SK-N-SH treated with all-trans-retinoic acid at 6 μM for 48 hours (cell line): ENCODE results near the gene KRTAP1-4.
"Not testable (repeated sequence)": the region's sequence is repeated elsewhere in the genome, so short reads cannot be mapped to it uniquely, and the experiment has no call there.

Source experiments
- ATAC-seq: fragments of 200-7000 bp; cut with Tn5 transposase; 3 replicates; pipeline ENCODE4 v1.9.1; 2020; ENCODE audit warnings: mild to moderate bottlenecking, moderate library complexity
- BACH2 ChIP-seq: fragments of 250-450 bp; sonication (Bioruptor Pico); IDR thresholded peaks from 2 replicates; pipeline ENCODE4 v1.9.0; 2021; ENCODE audit warnings: mild to moderate bottlenecking, borderline replicate concordance
- CSDC2 ChIP-seq: fragments of 250-450 bp; sonication (Bioruptor Pico); IDR thresholded peaks from 2 replicates; pipeline ENCODE4 v1.5.0; 2020; ENCODE audit warnings: mild to moderate bottlenecking, moderate library complexity
- GLIS3 ChIP-seq: fragments of 250-450 bp; sonication (Bioruptor Pico); IDR thresholded peaks from 2 replicates; pipeline ENCODE4 v1.5.0; 2020; ENCODE audit warnings: mild to moderate bottlenecking, moderate library complexity
- ISL1 ChIP-seq: fragments of 250-450 bp; sonication (Bioruptor Pico); IDR thresholded peaks from 2 replicates; pipeline ENCODE4 v2.1.2; 2022; ENCODE audit warnings: mild to moderate bottlenecking, moderate library complexity
- OSR1 ChIP-seq: fragments of 250-450 bp; sonication (Bioruptor Pico); IDR thresholded peaks from 2 replicates; pipeline ENCODE4 v1.8.0; 2022; ENCODE audit warnings: moderate library complexity, mild to moderate bottlenecking, inconsistent platforms
- PPARA ChIP-seq: fragments of 250-450 bp; sonication (Bioruptor Pico); IDR thresholded peaks from 2 replicates; pipeline ENCODE4 v1.5.0; 2020; ENCODE audit warnings: mild to moderate bottlenecking, borderline replicate concordance
- RARB ChIP-seq: fragments of 250-450 bp; sonication (Bioruptor Pico); IDR thresholded peaks from 2 replicates; pipeline ENCODE4 v1.8.0; 2021; ENCODE audit warnings: mild to moderate bottlenecking, moderate library complexity
- TCF4 ChIP-seq: fragments of 250-450 bp; sonication (Bioruptor Pico); IDR thresholded peaks from 2 replicates; pipeline ENCODE4 v1.8.0; 2021; ENCODE audit warnings: mild to moderate bottlenecking, moderate library complexity, borderline replicate concordance
- TOX ChIP-seq: fragments of 250-450 bp; sonication (Bioruptor Pico); IDR thresholded peaks from 2 replicates; pipeline ENCODE4 v1.8.0; 2021; ENCODE audit warnings: mild to moderate bottlenecking, moderate library complexity, borderline replicate concordance
- ZC3H10 ChIP-seq: fragments of 250-450 bp; sonication (Bioruptor Pico); IDR thresholded peaks from 2 replicates; pipeline ENCODE4 v1.5.1; 2021; ENCODE audit warnings: mild to moderate bottlenecking, moderate library complexity
- ZFP30 ChIP-seq: fragments of 450-650 bp; formaldehyde crosslinking; IDR thresholded peaks from 2 replicates; pipeline ENCODE4 v1.5.0; 2022; ENCODE audit warnings: mild to moderate bottlenecking, moderate library complexity
- ZNF565 ChIP-seq: fragments of 450-650 bp; formaldehyde crosslinking; conservative IDR thresholded peaks from 2 replicates; pipeline ENCODE4 v1.5.0; 2020; ENCODE audit warnings: low read depth, mild to moderate bottlenecking, moderate library complexity
- ZNF70 ChIP-seq: fragments of 450-650 bp; formaldehyde crosslinking; IDR thresholded peaks from 2 replicates; pipeline ENCODE4 v1.5.0; 2020; ENCODE audit warnings: mild to moderate bottlenecking, moderate library complexity
- TF ChIP-seq, protein P1 (sequence below): fragments of 250-450 bp; sonication (Bioruptor Pico); IDR thresholded peaks from 2 replicates; pipeline ENCODE4 v1.5.0; 2020; ENCODE audit warnings: mild to moderate bottlenecking, moderate library complexity
- TF ChIP-seq, protein P2 (sequence below): fragments of 250-450 bp; sonication (Bioruptor Pico); IDR thresholded peaks from 2 replicates; pipeline ENCODE4 v1.5.1; 2021; ENCODE audit warnings: mild to moderate bottlenecking, moderate library complexity
- TF ChIP-seq, protein P3 (sequence below): fragments of 250-450 bp; sonication (Bioruptor Pico); IDR thresholded peaks from 2 replicates; pipeline ENCODE4 v1.5.1; 2020; ENCODE audit warnings: low read depth, mild to moderate bottlenecking, moderate library complexity
- TF ChIP-seq, protein P4 (sequence below): fragments of 250-450 bp; sonication (Bioruptor Pico); IDR thresholded peaks from 2 replicates; pipeline ENCODE4 v1.8.0; 2021; ENCODE audit warnings: low read depth, mild to moderate bottlenecking, moderate library complexity, borderline replicate concordance
- TF ChIP-seq, protein P5 (sequence below): fragments of 250-450 bp; sonication (Bioruptor Pico); IDR thresholded peaks from 2 replicates; pipeline ENCODE4 v1.8.0; 2020; ENCODE audit warnings: mild to moderate bottlenecking, moderate library complexity, borderline replicate concordance

Gene KRTAP1-4

DNA sequence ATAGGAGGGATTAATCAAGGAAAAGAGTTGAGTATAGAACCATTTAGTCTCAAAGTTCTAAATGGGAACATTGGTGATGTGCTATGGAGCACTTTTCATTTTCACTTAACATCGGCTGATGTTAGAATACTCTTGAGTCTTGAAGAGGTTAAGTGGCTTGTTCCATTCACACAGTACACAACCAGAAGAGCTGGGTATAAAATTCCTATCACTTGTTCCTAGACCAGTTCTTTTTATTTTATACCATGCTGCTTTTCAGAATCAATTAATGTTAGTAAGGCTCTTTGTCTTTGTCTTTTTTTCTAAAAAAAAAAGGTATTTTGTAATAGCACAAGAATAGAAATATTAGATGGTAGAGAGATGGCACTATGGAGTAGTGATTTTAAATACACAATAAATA is 13.0 kb upstream of the KRTAP1-4 start (continued):
- TF ChIP-seq, protein P1, sequence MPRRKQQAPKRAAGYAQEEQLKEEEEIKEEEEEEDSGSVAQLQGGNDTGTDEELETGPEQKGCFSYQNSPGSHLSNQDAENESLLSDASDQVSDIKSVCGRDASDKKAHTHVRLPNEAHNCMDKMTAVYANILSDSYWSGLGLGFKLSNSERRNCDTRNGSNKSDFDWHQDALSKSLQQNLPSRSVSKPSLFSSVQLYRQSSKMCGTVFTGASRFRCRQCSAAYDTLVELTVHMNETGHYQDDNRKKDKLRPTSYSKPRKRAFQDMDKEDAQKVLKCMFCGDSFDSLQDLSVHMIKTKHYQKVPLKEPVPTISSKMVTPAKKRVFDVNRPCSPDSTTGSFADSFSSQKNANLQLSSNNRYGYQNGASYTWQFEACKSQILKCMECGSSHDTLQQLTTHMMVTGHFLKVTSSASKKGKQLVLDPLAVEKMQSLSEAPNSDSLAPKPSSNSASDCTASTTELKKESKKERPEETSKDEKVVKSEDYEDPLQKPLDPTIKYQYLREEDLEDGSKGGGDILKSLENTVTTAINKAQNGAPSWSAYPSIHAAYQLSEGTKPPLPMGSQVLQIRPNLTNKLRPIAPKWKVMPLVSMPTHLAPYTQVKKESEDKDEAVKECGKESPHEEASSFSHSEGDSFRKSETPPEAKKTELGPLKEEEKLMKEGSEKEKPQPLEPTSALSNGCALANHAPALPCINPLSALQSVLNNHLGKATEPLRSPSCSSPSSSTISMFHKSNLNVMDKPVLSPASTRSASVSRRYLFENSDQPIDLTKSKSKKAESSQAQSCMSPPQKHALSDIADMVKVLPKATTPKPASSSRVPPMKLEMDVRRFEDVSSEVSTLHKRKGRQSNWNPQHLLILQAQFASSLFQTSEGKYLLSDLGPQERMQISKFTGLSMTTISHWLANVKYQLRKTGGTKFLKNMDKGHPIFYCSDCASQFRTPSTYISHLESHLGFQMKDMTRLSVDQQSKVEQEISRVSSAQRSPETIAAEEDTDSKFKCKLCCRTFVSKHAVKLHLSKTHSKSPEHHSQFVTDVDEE (CRISPR knock-in tag): no peak
- TF ChIP-seq ZNF565 (CRISPR knock-in tag) (no peak), RARB (CRISPR knock-in tag) (no peak)

DNA sequence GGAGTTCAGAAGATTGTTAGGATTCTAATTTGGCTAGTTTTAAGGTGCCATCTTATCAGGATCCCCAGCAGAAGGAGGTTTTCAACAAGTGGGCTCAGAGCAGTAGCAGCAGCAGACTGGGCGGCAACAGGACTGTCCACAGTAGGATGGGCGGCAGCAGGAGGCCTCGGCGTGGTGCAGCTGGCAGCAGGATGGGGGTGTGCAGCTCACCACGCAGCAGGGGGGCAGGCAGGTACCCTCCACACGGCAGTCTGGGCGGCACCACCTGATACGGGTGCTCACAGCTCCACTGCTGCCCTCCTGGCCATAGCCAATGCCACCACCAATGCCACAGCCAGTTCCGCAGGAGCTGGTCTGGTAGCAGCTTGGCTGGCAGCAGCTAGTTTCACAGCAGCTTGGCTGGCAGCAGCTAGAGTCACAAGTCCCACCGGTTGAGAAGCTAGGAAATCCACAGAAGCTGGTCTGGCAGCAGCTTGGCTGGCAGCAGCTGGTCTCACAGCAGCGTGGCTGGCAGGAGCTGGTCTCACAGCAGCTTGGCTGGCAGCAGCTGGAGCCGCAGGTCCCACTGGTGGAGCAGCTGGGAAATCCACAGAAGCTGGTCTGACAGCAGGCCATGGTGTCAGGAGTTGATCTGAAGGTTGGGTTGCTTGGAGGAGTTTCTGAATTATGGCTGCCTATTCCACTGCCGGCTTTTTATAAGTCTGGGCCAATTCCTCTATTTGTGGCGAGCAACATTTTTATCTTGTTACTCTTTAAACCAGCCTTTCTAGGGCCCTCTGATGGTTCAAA is 11.0 kb upstream of the KRTAP1-4 start, which contains the start of gene KRTAP1-1:
Gene KRTAP1-1 (minus strand): TSS at position 668 of the 789 bp plus-strand sequence. CDS start 53 bp downstream, at position 615.
- not testable (repeated sequence) for ATAC-seq

DNA sequence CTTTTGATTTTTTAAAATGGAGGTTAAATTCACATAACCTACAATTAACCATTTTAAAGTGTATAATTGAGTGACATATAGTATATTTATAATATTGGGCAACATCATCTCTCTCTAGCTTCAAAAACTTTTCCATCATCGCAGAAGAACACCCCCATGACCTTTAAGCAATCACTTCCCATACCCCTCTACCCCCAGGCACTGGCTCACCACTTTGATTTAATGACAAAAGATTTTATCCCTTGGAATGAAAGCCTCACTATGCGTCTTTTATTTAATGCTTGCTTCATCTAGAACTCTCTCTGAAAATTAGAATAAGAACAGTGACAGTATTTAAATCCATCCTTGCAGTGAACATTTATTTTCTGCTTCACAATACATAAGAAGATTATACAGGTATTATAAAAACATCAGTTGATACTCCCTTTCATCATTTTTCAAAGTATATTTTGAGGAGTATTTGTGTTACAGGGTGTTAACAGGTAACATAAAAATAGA is 7.9 kb upstream of the KRTAP1-4 start:
- TF ChIP-seq, protein P1 (CRISPR knock-in tag): no peak
- TF ChIP-seq TCF4 (CRISPR knock-in tag): no peak
- no peak for TF ChIP-seq RARB (CRISPR knock-in tag)
- no peak for TF ChIP-seq OSR1 (CRISPR knock-in tag)
- no peak for TF ChIP-seq ISL1 (CRISPR knock-in tag)
- TF ChIP-seq ZNF70 (CRISPR knock-in tag): no peak
- TF ChIP-seq, protein P2, sequence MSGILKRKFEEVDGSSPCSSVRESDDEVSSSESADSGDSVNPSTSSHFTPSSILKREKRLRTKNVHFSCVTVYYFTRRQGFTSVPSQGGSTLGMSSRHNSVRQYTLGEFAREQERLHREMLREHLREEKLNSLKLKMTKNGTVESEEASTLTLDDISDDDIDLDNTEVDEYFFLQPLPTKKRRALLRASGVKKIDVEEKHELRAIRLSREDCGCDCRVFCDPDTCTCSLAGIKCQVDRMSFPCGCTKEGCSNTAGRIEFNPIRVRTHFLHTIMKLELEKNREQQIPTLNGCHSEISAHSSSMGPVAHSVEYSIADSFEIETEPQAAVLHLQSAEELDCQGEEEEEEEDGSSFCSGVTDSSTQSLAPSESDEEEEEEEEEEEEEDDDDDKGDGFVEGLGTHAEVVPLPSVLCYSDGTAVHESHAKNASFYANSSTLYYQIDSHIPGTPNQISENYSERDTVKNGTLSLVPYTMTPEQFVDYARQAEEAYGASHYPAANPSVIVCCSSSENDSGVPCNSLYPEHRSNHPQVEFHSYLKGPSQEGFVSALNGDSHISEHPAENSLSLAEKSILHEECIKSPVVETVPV (CRISPR knock-in tag): no peak
- TF ChIP-seq PPARA (CRISPR knock-in tag): no peak
- no peak for TF ChIP-seq ZFP30 (CRISPR knock-in tag)
- TF ChIP-seq, protein P3, sequence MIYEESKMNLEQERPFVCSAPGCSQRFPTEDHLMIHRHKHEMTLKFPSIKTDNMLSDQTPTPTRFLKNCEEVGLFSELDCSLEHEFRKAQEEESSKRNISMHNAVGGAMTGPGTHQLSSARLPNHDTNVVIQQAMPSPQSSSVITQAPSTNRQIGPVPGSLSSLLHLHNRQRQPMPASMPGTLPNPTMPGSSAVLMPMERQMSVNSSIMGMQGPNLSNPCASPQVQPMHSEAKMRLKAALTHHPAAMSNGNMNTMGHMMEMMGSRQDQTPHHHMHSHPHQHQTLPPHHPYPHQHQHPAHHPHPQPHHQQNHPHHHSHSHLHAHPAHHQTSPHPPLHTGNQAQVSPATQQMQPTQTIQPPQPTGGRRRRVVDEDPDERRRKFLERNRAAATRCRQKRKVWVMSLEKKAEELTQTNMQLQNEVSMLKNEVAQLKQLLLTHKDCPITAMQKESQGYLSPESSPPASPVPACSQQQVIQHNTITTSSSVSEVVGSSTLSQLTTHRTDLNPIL (CRISPR knock-in tag): no peak
- TF ChIP-seq, protein P4, sequence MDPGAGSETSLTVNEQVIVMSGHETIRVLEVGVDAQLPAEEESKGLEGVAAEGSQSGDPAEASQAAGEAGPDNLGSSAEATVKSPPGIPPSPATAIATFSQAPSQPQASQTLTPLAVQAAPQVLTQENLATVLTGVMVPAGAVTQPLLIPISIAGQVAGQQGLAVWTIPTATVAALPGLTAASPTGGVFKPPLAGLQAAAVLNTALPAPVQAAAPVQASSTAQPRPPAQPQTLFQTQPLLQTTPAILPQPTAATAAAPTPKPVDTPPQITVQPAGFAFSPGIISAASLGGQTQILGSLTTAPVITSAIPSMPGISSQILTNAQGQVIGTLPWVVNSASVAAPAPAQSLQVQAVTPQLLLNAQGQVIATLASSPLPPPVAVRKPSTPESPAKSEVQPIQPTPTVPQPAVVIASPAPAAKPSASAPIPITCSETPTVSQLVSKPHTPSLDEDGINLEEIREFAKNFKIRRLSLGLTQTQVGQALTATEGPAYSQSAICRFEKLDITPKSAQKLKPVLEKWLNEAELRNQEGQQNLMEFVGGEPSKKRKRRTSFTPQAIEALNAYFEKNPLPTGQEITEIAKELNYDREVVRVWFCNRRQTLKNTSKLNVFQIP: no peak
- TF ChIP-seq, protein P5, sequence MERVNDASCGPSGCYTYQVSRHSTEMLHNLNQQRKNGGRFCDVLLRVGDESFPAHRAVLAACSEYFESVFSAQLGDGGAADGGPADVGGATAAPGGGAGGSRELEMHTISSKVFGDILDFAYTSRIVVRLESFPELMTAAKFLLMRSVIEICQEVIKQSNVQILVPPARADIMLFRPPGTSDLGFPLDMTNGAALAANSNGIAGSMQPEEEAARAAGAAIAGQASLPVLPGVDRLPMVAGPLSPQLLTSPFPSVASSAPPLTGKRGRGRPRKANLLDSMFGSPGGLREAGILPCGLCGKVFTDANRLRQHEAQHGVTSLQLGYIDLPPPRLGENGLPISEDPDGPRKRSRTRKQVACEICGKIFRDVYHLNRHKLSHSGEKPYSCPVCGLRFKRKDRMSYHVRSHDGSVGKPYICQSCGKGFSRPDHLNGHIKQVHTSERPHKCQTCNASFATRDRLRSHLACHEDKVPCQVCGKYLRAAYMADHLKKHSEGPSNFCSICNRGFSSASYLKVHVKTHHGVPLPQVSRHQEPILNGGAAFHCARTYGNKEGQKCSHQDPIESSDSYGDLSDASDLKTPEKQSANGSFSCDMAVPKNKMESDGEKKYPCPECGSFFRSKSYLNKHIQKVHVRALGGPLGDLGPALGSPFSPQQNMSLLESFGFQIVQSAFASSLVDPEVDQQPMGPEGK (CRISPR knock-in tag): no peak
- TF ChIP-seq CSDC2: no peak
- TF ChIP-seq TOX (CRISPR knock-in tag): no peak
- no peak for TF ChIP-seq ZNF565 (CRISPR knock-in tag)
- TF ChIP-seq GLIS3 (CRISPR knock-in tag): no peak
- TF ChIP-seq ZC3H10 (CRISPR knock-in tag): no peak
- no peak for TF ChIP-seq BACH2 (CRISPR knock-in tag)
- no peak for ATAC-seq

DNA sequence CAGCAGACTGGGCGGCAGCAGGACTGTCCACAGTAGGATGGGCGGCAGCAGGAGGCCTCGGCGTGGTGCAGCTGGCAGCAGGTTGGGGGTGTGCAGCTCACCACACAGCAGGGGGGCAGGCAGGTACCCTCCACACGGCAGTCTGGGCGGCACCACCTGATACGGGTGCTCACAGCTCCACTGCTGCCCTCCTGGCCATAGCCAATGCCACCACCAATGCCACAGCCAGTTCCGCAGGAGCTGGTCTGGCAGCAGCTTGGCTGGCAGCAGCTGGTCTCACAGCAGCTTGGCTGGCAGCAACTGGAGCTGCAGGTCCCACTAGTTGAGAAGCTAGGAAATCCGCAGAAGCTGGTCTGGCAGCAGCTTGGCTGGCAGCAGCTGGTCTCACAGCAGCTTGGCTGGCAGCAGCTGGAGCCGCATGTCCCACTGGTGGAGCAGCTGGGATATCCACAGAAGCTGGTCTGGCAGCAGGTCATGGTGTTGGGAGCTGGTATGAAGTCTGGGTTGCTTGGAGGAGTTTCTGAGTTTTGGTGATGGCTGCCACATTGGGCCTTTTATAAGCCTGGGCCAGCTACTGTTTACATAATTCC is 4.4 kb upstream of the KRTAP1-4 start, which contains the start of gene KRTAP1-3:
Gene KRTAP1-3 (minus strand): TSS at position 529 of the 590 bp plus-strand sequence. CDS start 53 bp downstream, at position 476.
- not testable (repeated sequence) for ATAC-seq
